Measurements from ENCODE around the gene SRPK3.
"Not testable (repeated sequence)": the region's sequence is repeated elsewhere in the genome, so short reads cannot be mapped to it uniquely, and the experiment has no call there.

SRPK3 gene

GRCh38 chrX:153741446-153741845, 39.4 kb upstream of the SRPK3 start:
- Histone ChIP-seq H3K27ac (no peak overlapping the region), H3K4me3 (no peak overlapping the region)
- DNase-seq (ENCODE audit: low spot score) = no peak
- no peak for TF ChIP-seq CTCF (IDR thresholded peaks at IDR 0.05)

- not testable (repeated sequence) for H3K27ac ChIP-seq; H3K4me3 ChIP-seq; DNase-seq (ENCODE audit: low spot score)
Observed at GRCh38 chrX:153742111-153742510, 38.7 kb upstream of the SRPK3 start.

- H3K27ac ChIP-seq = peak overlapping the region; percentile 39 to 84
- DNase-seq (ENCODE audit: low spot score) = not testable (repeated sequence)
- peak overlapping the region; percentile 57 for H3K4me3 ChIP-seq
Observed at GRCh38 chrX:153742796-153743467, 37.9 kb upstream of the SRPK3 start.

GRCh38 chrX:153743468-153744209, 37.2 kb upstream of the SRPK3 start:
- Histone ChIP-seq H3K27ac (peak overlapping the region; percentile 62 to 84), H3K4me3 (peak overlapping the region; percentile 57)
- DNase-seq (ENCODE audit: low spot score) = peak; percentile 86

GRCh38 chrX:153744210-153745066, 36.4 kb upstream of the SRPK3 start:
- DNase-seq (ENCODE audit: low spot score) = peak; percentile 77
- Histone ChIP-seq H3K27ac (peak overlapping the region; percentile 62 to 84), H3K4me3 (peak overlapping the region; percentile 57)
- no peak for TF ChIP-seq CTCF (IDR thresholded peaks at IDR 0.05)

- peak overlapping the region in 1 of 2 donors; percentile 84 for H3K27ac ChIP-seq
- H3K4me3 ChIP-seq; DNase-seq (ENCODE audit: low spot score): not testable (repeated sequence)
Observed at GRCh38 chrX:153745067-153745433, 35.8 kb upstream of the SRPK3 start.

GRCh38 chrX:153746359-153746758, 34.5 kb upstream of the SRPK3 start:
- Histone ChIP-seq H3K27ac (no peak overlapping the region), H3K4me3 (no peak overlapping the region)
- no peak for DNase-seq (ENCODE audit: low spot score)
- TF ChIP-seq CTCF (IDR thresholded peaks at IDR 0.05) = no peak

- H3K4me3 ChIP-seq; DNase-seq (ENCODE audit: low spot score); H3K27ac ChIP-seq: not testable (repeated sequence)
Observed at GRCh38 chrX:153746991-153747390, 33.9 kb upstream of the SRPK3 start.

- H3K4me3 ChIP-seq; H3K27ac ChIP-seq; DNase-seq (ENCODE audit: low spot score): not testable (repeated sequence)
Observed at GRCh38 chrX:153749017-153749416, 31.8 kb upstream of the SRPK3 start.

- Histone ChIP-seq H3K27ac (no peak overlapping the region), H3K4me3 (no peak overlapping the region)
- TF ChIP-seq CTCF (IDR thresholded peaks at IDR 0.05) = no peak
- DNase-seq (ENCODE audit: low spot score) = no peak
Observed at GRCh38 chrX:153750127-153750774, 30.6 kb upstream of the SRPK3 start.
